NCI-H146 treated with DMSO at 0.1 percent for 48 hours (cell line): ENCODE measurements around the gene CORO2A.
A peak's percentile ranks its signal among the peaks of the same experiment; 100 is the strongest.
"Not testable (repeated sequence)": the region's sequence is repeated elsewhere in the genome, so short reads cannot be mapped to it uniquely, and the experiment has no call there.

ENCODE experiments used
- DNase-seq: peaks from one replicate; lab custom pipeline; 2025; ENCODE audit not compliant: unreplicated experiment; lab: John Stamatoyannopoulos, UW

The CORO2A gene

GRCh38 chr9:98118640-98119601 lies 73.5 kb downstream of the CORO2A start, which contains the start of gene TRIM14:
TSS of gene TRIM14 (minus strand) at chr9:98119222. CDS start at chr9:98119188, 34 bp downstream.
- DNase-seq: peak; percentile 7

- DNase-seq: no peak
Measured at GRCh38 chr9:98117984-98118639, 74.3 kb downstream of the CORO2A start.

GRCh38 chr9:98117097-98117496 lies 75.3 kb downstream of the CORO2A start:
- not testable (repeated sequence) for DNase-seq

- DNase-seq: no peak
Measured at GRCh38 chr9:98109052-98109451, 83.4 kb downstream of the CORO2A start.

- no peak for DNase-seq
Measured at GRCh38 chr9:98108531-98109031, 83.9 kb downstream of the CORO2A start.

- no peak for DNase-seq
Measured at GRCh38 chr9:98107926-98108325, 84.5 kb downstream of the CORO2A start.

- DNase-seq: no peak
Measured at GRCh38 chr9:98105006-98105405, 87.4 kb downstream of the CORO2A start.

GRCh38 chr9:98104445-98104881 lies 88.0 kb downstream of the CORO2A start:
- no peak for DNase-seq

GRCh38 chr9:98101868-98102273 lies 90.6 kb downstream of the CORO2A start:
- no peak for DNase-seq

- no peak for DNase-seq
Measured at GRCh38 chr9:98101416-98101815, 91.0 kb downstream of the CORO2A start.

- DNase-seq: peak; percentile 54
Measured at GRCh38 chr9:98100456-98100855, 92.0 kb downstream of the CORO2A start.

GRCh38 chr9:98099898-98100297 lies 92.5 kb downstream of the CORO2A start:
- DNase-seq: peak; percentile 29

GRCh38 chr9:98099346-98099745 lies 93.1 kb downstream of the CORO2A start:
- no peak for DNase-seq

- no peak for DNase-seq
Measured at GRCh38 chr9:98097836-98098235, 94.6 kb downstream of the CORO2A start.

GRCh38 chr9:98096091-98096490 lies 96.3 kb downstream of the CORO2A start:
- no peak for DNase-seq

- no peak for DNase-seq
Measured at GRCh38 chr9:98095401-98095800, 97.0 kb downstream of the CORO2A start.

GRCh38 chr9:98094851-98095250 lies 97.6 kb downstream of the CORO2A start:
- no peak for DNase-seq

GRCh38 chr9:98094316-98094715 lies 98.1 kb downstream of the CORO2A start:
- no peak for DNase-seq

GRCh38 chr9:98092613-98092931 lies 99.9 kb downstream of the CORO2A start:
- no peak for DNase-seq

GRCh38 chr9:98091735-98092612 lies 100.5 kb downstream of the CORO2A start:
- no peak for DNase-seq

- not testable (repeated sequence) for DNase-seq
Measured at GRCh38 chr9:98090674-98091073, 101.8 kb downstream of the CORO2A start.
